Muscle of leg (tissue), 11 donors: ENCODE data around the gene MYL1. TPM values are rescaled to one million over a fixed set of nuclear protein-coding genes. Genes with fewer than 3 reads are reported as not detected.
A peak's percentile ranks its signal among the peaks of the same experiment; 100 is the strongest.

Source experiments
- DNase-seq: peaks from one replicate; pipeline ENCODE4 v3.0.0; 2013
- H3K27ac ChIP-seq: one replicate; pipeline ENCODE4 v1.5.1; 2013; ENCODE audit warnings: mild to moderate bottlenecking, low read length, control low read depth
- H3K27me3 ChIP-seq: one replicate; pipeline ENCODE4 v1.6.1; 2013; ENCODE audit warnings: low read length; ENCODE audit not compliant: control insufficient read depth, insufficient read depth
- H3K36me3 ChIP-seq: one replicate; pipeline ENCODE4 v1.6.1; 2013; ENCODE audit warnings: low read length; ENCODE audit not compliant: control insufficient read depth, insufficient read depth
- H3K4me1 ChIP-seq: one replicate; pipeline ENCODE4 v1.6.1; 2013; ENCODE audit warnings: low read length; ENCODE audit not compliant: control insufficient read depth, insufficient read depth
- H3K4me3 ChIP-seq: one replicate; pipeline ENCODE4 v1.5.1; 2013; ENCODE audit warnings: low read length, control low read depth
- H3K9me3 ChIP-seq: replicated peaks from 2 replicates; pipeline ENCODE4 v1.6.1; 2013; ENCODE audit warnings: low read depth, low read length; ENCODE audit not compliant: control insufficient read depth
- WGBS: methylation state at CpG from one replicate; pipeline ENCODE4 v1.1.5; 2013; ENCODE audit warnings: missing lambda C conversion rate; ENCODE audit not compliant: insufficient coverage; 5-methylcytosine and 5-hydroxymethylcytosine counted together
- polyA plus RNA-seq, 8 donors: library from polyadenylated mRNA; unstranded; fragments of 120-200 nt; gene quantifications; one replicate each; pipeline versions ENCODE4 v1.2.1 to v1.2.3, GENCODE V29; 2013; ENCODE audit warnings: inconsistent platforms in 1 of 8, low replicate concordance in 1 of 8; ENCODE audit not compliant: insufficient read length in 8 of 8, insufficient read depth in 1 of 8
- total RNA-seq: library from RNA; stranded (reverse); fragments of 120-200 nt; gene quantifications from one replicate; pipeline ENCODE4 v1.2.4, GENCODE V29; 2013

Gene MYL1
- total and polyA plus RNA-seq, 9 donors = 3,329 to 10,096 (median 6,573) TPM

DNA sequence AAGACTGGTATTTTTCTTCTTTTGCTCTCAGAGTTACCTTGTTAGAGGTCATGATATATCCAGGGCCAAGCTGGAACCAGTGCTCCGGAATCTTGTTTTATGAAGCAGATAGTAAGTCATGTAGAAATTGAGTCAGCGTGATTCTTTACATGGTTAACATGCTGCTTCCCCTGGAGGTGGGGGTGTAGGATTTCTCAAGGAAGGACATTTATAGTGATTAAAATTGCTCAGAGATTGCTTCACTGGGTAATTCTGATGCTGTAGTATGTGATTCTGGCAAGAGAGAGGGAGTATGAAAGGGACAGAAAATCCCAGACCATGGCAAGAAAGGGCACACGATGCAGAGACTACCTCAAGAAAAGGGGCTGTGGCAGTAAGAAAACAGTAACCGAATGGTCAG lies 8.0 kb upstream of the MYL1 start:
- Histone ChIP-seq H3K27me3 (no peaks in the 10 kb centered on the region), H3K9me3 (no peaks in the 10 kb centered on the region), H3K4me3 (no peak overlapping the region), H3K27ac (peak overlapping the region; percentile 50), H3K36me3 (no peaks in the 10 kb centered on the region), H3K4me1 (no peaks in the 10 kb centered on the region)
- 73% methylated on average over 3 of the region's 4 CpGs for WGBS
- peak; percentile 47 for DNase-seq

GRCh38 chr2:210318891-210319290 lies 3.9 kb upstream of the MYL1 start:
- no peak for DNase-seq
- Histone ChIP-seq H3K4me3 (no peak overlapping the region), H3K4me1 (peaks cover 2% of the 10 kb centered on the region), H3K27ac (peak overlapping the region; percentile 68), H3K36me3 (no peaks in the 10 kb centered on the region), H3K9me3 (no peaks in the 10 kb centered on the region), H3K27me3 (no peaks in the 10 kb centered on the region)
- WGBS = 57% methylated on average over 1 of the region's 3 CpGs

GRCh38 chr2:210318486-210318885 lies 3.5 kb upstream of the MYL1 start:
- no CpG with 5 or more reads among the region's 2 CpGs for WGBS

DNA sequence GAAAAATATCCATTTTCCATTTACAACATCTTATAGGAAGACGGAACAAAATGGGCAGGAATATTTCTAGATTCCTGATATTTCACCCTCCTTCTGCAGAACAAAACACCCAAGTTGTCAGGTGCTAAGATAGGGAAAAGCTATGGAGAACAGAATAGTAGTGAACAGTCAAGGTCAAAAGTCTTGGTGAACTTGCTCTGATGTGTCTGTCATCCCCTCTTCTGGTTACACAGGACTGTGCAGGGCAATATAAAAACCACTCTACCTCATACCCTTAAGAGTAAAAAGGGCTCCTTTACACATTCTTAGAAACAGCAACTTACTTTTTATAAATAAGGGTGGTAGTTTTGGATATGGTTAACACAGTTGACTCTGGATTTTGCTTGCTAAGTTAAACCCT lies 4.4 kb downstream of the MYL1 start:
- Histone ChIP-seq H3K36me3 (no peaks in the 10 kb centered on the region), H3K4me1 (no peaks in the 10 kb centered on the region), H3K27me3 (no peaks in the 10 kb centered on the region), H3K9me3 (no peaks in the 10 kb centered on the region), H3K27ac (peak overlapping the region; percentile 60), H3K4me3 (peak overlapping the region; percentile 38)
- WGBS = no CpG with 5 or more reads among the region's 1 CpG
- no peak for DNase-seq

More at GRCh38 chr2:210318486-210318885, 3.5 kb upstream of the MYL1 start:
- DNase-seq = peak; percentile 67
- H3K27ac ChIP-seq = peak overlapping the region; percentile 68
- no peaks in the 10 kb centered on the region for H3K36me3 ChIP-seq
- peaks cover 2% of the 10 kb centered on the region for H3K4me1 ChIP-seq
- no peaks in the 10 kb centered on the region for H3K9me3 ChIP-seq
- H3K4me3 ChIP-seq = no peak overlapping the region
- H3K27me3 ChIP-seq = no peaks in the 10 kb centered on the region

GRCh38 chr2:210309548-210310233 lies 5.3 kb downstream of the MYL1 start:
- no peaks in the 10 kb centered on the region for H3K4me1 ChIP-seq
- peak overlapping the region; percentile 60 for H3K27ac ChIP-seq
- WGBS = no CpG with 5 or more reads among the region's 1 CpG
- no peaks in the 10 kb centered on the region for H3K27me3 ChIP-seq
- no peaks in the 10 kb centered on the region for H3K9me3 ChIP-seq
- H3K4me3 ChIP-seq = peak overlapping the region; percentile 38
- H3K36me3 ChIP-seq = no peaks in the 10 kb centered on the region
- DNase-seq = peak; percentile 38

GRCh38 chr2:210303498-210303897 lies 11.5 kb downstream of the MYL1 start:
- Histone ChIP-seq H3K4me3 (peak overlapping the region; percentile 35), H3K9me3 (no peaks in the 10 kb centered on the region), H3K4me1 (no peaks in the 10 kb centered on the region), H3K27ac (peak overlapping the region; percentile 66), H3K27me3 (no peaks in the 10 kb centered on the region), H3K36me3 (no peaks in the 10 kb centered on the region)
- 81% methylated on average over 2 of the region's 3 CpGs for WGBS
- DNase-seq = peak; percentile 66

- no peak for DNase-seq
- Histone ChIP-seq H3K4me1 (no peaks in the 10 kb centered on the region), H3K27me3 (no peaks in the 10 kb centered on the region), H3K9me3 (no peaks in the 10 kb centered on the region), H3K36me3 (peaks cover 3% of the 10 kb centered on the region), H3K4me3 (peak overlapping the region; percentile 35), H3K27ac (peak overlapping the region; percentile 59)
- WGBS = no CpG with 5 or more reads among the region's 3 CpGs
Measured at GRCh38 chr2:210302326-210302725, 12.6 kb downstream of the MYL1 start.

DNA sequence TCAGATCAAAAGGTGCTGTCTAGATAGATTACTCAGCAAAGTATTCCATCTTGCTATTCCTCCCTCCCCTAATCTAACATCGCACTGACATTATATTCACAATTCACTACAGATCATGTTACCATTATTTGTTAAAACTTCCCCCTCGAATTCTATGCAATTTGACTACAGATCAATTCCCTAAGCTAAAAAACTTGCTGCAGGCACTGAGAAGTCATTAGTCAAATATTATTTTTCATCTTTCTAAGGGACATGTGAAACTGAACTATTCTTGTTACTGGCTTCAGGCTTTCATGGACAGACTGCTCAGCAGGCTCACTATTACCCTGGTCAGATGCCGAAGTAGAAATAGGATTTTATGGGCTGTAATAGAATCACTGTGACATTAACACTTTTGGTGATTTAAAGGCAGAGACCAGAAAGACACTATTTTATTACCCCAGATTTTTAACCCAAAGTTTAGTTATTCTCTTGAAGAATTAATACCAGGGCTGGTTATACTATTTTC lies 15.1 kb downstream of the MYL1 start:
- DNase-seq = no peak
- no peaks in the 10 kb centered on the region for H3K9me3 ChIP-seq
- WGBS = 50% methylated on average over 1 of the region's 3 CpGs
- H3K36me3 ChIP-seq = peaks cover 3% of the 10 kb centered on the region
- H3K27ac ChIP-seq = peak overlapping the region; percentile 56
- no peaks in the 10 kb centered on the region for H3K4me1 ChIP-seq
- H3K27me3 ChIP-seq = no peaks in the 10 kb centered on the region
- peak overlapping the region; percentile 35 for H3K4me3 ChIP-seq

DNA sequence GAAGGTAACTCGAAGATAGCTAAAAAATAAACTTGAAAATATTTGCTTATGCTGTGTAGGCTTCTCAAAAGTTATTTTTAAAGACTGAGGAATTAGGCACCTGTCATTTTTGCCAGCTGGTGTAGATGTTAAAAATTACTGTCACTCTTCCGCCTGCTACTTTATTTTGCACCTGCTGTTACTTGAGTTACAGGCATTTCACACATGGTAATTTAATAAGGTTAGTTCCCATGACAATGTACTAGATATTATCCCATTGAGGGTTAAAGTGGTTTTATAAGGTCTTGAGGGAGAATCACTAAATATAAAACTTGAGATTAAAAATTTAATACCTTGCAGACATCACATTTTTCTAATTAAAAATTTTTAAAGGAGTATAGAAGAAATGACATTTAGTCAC lies 26.6 kb downstream of the MYL1 start:
- no CpG with 5 or more reads among the region's 2 CpGs for WGBS
- Histone ChIP-seq H3K36me3 (no peaks in the 10 kb centered on the region), H3K4me3 (no peak overlapping the region), H3K9me3 (no peaks in the 10 kb centered on the region), H3K27me3 (no peaks in the 10 kb centered on the region), H3K27ac (peak overlapping the region; percentile 37), H3K4me1 (peaks cover 7% of the 10 kb centered on the region)
- peak; percentile 77 for DNase-seq

DNA sequence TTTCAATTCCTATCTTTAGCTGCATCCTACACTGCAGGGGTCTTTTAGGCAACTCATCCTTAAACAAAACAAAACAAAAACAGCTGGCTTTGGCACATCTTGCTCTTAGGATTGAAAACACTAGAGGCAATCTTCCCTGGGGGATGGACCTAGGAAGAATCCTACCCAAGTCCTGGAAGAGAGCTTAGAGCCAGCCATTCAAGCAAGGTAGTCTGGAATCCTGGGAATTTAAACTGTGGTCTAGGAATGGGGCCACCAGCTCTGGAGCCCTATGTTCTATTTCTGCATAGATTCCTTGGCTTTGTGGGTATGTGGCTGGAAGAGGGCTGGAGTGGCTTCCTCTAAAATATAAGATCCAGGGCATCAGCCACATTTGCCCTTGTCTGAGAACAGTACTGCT lies 27.7 kb downstream of the MYL1 start:
- H3K4me1 ChIP-seq = peaks cover 7% of the 10 kb centered on the region
- no peaks in the 10 kb centered on the region for H3K36me3 ChIP-seq
- peak overlapping the region; percentile 37 for H3K27ac ChIP-seq
- H3K9me3 ChIP-seq = no peaks in the 10 kb centered on the region
- peak; percentile 34 for DNase-seq
- H3K4me3 ChIP-seq = no peak overlapping the region
- no peaks in the 10 kb centered on the region for H3K27me3 ChIP-seq
